HG03558 (cell line): ENCODE results near the gene USP2.
"Not testable (repeated sequence)": the region's sequence is repeated elsewhere in the genome, so short reads cannot be mapped to it uniquely, and the experiment has no call there.

Experiments
- ATAC-seq: cut with Tn5 transposase; IDR thresholded peaks from one replicate; pipeline ENCODE4 v1.9.1; 2021; ENCODE audit warnings: moderate number of reproducible peaks; ENCODE audit not compliant: unreplicated experiment; ENCODE audit errors: extremely low read depth

Gene USP2

DNA sequence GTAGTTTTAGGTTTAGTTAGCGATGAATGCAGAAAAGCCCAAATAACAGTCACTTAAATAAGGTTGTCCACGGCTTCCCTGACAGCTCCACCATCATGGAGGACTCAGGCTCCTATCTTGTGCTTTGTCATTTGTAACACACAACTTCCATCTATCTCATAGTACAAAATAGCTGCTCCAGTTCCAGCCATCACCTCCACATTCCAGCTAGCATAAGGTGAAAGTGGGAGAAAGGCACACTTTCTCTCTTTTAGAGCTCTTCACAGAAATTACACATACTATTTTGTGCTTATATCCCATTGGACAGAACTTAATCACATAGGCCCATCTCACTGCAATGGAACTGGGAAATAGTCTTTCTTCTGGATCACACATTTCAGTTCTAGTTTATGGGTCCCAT, 32.8 kb upstream of the USP2 start:
- no peak for ATAC-seq

DNA sequence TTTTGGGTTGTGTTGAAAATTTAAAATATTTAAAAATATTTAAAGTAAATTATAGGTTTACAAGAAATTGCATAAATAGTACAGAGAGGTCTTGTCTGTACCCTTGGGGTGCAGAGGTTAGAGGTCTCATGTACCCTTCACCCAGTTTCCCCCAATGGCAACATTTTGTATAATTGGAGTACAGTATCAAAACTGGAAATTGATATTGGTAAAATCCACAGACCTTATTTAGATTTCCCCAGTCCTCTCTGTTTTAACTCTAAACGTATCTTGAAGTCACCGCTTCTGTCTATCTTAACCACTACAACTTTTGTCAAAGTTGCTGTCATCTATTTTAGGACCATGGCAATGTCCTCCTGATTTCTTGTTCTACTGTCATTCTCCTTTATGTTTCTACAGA, 30.6 kb upstream of the USP2 start:
- no peak for ATAC-seq

DNA sequence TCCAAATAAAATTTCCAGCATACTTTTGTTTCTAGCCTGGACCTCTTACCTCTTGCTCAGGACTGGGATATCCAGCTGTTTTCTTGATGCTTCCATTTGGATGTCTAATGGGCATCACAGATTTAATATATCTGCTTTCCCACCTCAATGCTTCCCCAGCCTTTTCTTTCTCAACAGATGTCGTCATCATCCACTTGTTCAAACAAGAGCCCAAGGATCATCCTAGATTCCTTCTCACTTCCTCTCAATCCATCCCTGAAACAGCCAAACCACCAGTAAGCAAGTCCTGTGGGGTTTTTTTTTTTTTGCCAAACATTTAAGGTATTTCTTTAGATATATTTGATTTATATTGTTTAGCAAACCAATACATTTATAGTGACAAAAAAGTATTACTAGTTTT, 29.0 kb upstream of the USP2 start:
- no peak for ATAC-seq

DNA sequence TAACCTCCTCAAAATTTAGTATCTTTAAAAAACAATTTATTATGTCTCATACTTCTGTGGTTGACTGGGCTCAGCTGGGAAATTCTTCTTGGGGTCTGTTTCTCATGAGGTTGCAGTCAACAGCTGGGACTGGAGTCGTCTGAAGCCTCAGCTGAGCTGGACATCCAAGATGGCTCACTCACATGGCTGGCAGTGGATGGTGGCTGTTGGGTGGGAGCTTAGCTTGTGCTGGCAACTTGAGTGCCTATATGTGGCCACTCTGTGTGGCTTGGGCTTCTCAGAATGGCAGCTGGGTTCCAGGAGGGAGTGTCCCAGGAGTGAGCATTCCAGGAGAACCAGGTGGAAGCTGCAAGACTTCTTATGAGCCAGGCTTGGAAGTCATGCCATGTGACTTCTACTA, 28.2 kb upstream of the USP2 start:
- ATAC-seq = no peak

DNA sequence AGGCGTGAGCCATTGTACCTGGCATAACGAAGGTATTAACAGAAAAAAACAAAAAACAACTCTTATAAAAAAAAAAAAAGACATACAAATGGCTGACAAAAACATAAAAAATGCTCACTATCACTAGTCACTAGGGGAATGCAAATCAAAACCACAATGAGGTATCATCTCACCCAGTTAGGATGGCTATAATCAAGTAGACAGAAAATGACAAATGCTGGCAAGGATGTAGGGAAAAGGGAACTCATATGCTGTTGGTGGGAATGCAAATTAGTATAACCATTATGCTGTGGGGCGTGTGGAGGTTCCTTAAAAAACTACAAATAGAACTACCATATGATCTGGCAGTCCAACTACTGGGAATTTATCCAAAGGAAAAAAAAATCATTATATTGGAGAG, 24.5 kb upstream of the USP2 start:
- no peak for ATAC-seq

DNA sequence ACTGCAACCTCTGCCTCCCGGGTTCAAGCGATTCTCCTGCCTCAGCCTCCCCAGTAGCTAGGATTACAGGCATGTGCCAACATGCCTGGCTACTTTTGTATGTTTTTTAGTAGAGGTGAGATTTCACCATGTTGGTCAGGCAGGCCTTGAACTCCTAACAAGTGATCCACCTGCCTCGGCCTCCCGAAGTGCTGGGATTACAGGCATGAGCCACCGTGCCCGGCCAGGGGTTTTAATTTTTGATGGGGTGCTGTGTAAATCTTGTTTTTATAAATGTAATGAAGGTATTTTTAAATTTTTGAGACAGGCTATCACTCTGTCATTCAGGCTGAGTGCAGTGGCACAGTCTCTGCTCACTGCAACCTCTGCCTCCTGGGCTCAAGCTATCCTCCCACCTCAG, 24.0 kb upstream of the USP2 start:
- ATAC-seq = not testable (repeated sequence)

DNA sequence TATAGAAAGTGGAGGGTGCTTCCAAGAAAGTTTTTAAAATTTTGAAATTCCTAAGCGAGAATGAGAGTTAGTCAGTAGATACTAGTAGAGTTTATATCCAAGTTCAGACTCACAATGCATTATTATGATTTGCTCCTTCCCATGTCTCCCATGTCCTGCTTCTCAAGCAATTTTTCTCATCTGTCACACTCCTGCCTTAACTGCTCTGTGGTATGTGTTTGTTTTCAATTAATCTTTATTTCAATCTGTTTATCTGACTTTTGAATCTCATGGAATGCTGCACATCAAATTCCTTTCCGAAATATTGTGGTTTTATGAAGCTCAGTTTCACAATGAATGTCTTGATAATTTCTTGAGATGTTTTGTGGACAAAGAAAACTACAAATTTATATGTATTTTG, 23.4 kb upstream of the USP2 start:
- no peak for ATAC-seq

DNA sequence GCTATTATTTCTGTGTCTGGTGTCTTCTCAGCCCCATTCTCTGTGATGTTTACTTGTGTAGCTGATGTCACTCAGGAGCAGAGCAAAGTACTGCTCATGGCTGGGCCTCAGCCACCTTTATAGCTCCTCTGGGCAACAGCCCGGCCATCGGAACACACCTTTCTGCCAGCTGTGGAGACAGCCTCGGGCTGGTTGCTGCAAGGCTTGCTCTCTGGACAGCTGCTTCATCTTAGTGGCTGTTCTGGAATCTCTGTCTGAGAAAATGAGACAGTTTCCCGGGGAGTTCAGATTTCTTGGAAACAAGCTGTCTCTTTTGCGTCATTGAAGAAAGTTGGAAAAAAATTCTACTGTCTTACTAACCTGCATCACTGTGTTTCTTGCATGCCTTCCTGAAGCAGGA, 21.5 kb upstream of the USP2 start:
- ATAC-seq = no peak

DNA sequence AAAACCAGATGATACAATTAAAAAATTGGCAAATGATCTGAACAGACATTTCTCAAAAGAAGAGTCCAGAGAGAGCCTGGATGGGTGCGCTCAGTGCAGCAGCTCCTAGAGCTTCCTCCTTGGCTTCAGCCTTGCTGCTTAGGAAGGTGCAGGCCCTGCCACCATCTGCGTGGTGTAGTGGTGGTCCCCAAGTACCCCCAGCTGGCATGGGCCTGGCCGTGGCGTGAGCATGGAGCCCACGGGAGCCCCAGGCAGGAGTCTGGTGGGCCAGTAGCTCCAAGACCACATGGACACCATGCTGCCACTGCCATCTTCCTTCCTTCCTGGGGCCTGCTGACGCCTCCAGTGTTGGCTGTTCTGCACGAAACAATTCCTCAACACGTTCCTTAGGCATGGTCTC, 21.0 kb upstream of the USP2 start:
- no peak for ATAC-seq

DNA sequence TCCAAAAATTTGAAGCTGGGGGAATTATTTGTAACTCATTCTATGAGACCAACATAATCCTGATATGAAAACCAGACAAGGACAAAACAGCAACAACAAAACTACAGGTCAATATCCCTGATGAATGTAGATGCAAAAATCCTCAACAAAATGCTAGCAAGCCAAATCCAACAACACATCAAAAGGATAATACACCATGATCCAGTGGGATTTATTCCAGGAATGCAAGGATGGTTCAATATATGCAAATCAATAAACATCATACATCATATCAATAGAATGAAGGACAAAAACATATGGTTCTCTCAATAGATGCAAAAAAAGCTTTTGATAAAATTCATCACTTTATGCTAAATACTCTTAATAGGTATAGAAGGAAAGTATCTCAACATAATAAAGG, 19.4 kb upstream of the USP2 start:
- ATAC-seq = no peak

DNA sequence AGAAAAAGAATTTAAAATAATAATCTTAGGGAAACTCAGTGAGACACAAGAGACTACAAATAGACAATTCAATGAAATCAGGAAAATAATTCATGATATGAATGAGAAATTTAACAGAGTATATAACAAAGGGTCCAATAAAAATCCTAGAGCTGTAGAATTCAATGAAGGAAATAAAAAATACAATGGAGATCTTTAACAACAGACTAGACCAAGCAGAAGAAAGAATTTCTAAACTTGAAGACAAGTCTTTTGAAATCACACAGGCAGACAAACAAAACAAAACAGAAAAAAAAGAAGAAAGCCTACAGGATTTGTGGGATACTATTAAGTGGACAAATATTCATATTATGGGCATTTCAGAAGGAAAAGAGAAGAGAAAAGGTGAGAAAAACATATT, 16.2 kb upstream of the USP2 start:
- no peak for ATAC-seq

DNA sequence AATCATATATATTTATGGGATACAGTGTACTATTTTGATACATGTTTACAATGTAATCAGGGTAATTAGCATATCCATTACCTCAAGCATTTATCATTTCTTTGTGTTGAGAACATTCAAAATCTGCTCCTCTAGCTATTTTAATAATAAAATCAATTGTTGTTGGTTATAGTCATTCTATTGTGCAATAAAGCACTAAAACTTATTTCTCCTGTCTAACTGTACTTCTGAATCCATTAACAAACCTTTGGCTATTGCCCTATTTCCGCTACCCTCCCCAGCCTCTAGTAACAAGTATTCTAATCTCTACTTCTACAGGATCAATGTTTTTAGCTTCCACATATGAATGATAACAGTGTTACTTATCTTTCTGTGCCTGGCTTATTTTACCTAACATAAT, 15.3 kb upstream of the USP2 start:
- no peak for ATAC-seq

DNA sequence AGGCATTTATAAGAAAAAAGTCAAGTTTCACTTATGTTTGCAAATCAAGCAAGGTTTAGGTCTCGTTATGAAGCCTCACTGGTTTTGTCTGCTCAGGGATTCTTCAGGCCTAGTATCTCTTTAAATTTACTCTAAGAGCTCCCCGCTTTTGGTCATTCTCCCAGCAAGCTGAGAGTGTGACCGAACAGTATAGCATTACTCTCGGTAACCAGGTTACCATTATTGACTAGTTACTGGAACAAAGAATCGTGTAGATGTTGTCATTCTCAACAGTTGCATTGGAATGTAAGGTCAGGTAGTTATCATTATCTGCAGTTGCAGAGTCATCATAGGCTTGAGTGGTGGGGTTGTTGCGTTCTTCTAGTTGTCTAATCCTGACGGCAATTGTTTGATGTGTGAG, 9.8 kb upstream of the USP2 start:
- no peak for ATAC-seq

DNA sequence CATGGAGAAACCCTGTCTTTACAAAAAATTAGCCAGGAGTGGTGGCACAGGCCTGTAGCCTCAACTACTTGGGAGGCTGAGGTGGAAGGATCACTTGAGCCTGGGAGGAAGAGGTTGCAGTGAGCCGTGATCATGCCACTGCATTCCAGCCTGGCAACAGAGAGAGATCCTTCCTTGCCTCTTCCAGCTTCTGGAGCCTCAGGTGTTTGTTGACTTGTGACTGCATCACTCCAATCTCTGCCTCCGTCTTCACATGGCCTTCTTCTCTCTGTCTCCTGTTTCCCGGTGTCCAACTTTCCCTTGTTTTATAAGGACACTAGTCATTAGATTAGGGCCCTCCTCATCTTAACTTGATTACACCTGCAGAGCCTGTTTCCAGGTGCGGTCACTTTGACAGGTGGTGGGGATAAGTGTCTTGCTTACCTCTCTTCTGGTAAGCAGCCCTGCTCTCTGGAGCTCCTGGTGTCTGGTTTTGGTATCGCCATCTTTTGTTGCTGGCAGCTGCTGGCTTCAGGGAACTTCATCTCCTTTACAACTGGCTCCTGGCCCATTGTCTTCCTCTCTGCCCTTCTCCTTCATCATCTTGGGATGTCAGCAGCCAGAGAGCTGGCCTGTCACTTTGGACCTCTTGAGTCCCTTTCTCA, 8.2 kb upstream of the USP2 start:
- ATAC-seq = no peak

DNA sequence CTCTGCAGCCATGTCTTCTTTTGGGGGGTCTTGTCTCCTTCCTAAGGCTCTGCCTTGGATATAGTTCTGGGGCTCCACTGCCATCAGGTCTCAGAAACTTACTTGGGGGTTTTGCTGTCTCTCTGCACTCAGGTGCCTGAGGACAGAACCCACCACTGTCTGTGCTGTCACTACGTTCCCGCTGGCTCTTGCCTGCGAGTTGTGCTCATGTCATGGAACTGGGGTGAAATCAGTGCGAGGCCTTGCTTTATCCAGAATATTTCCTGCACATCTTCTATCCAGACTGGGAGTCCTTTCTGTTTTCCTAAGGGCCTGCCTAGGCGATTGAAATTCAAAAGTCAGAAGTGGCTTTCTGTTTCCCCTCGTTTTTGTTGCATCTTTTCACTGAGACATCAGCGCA, 6.6 kb upstream of the USP2 start:
- no peak for ATAC-seq

DNA sequence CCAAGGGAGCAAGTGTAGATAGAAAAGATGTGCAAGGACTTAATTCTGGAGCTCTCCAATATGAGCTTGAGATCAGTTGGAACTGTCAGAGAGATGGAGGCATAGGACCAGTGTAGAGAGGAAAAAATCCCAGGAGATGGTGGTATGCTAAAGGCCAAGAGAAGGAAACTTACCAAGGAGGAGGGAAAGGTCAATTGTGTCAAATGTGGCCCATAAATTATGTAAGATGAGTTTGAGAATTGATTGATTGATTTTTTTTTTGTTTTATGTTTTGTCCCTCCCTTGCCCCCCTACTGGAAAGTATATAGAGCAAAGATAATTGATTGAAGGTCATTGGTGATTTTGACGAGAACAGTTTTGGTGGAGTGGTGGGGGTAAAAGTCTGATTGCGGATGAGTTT, 2.8 kb upstream of the USP2 start:
- no peak for ATAC-seq

DNA sequence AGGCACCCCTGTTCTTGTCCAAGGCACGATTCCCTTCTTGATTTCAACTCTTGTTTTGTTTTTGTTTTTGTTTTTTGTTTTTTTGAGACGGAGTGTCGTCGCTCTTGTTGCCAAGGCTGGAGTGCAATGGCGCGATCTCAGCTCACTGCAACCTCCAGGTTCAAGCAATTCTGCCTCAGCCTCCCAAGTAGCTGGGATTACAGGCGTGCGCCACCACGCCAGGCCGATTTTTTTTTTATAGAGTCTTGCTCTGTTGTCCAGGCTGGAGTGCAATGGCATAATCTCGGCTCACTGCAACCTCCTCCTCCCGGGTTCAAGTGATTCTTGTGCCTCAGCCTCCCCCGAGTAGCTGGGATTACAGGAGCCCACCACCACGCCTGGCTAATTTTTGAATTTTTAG, 1.0 kb upstream of the USP2 start:
- not testable (repeated sequence) for ATAC-seq

DNA sequence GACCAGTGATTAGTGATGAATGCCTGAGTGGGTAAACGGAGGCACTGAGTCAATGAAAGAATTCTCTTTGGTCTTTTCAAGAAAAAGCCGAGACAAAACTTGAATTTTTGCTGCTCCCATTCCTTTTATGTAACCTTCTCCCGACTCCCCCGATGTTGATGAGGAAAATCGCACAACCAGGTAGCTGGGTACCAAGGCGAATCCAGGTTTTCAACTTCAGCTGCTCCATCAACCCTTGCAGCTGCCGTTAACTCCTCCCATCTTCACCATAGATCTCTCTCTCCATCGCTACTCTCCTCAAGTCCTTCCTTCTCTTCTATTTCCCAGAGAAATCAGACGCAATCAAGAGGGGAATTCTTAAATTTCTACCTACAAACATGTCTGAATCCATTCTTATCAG, 611 bp upstream of the USP2 start:
- no peak for ATAC-seq

DNA sequence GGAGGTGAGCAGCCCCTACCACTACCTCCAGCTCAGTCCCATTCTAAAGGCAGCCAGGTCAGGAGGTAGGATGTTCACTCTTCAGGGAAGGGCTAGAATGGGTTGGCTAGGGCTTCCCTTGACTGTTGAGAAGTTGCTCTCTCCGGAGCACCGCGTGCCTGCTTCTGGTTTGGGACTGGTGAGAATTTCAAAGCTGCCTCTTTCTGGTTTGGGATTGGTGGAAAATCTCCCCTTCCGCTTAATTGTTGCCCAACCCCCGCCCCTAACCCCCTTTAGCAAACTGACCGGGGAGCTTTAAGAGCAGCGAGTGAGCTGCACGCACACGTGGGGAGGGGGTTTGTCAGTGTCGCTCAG, 686 bp downstream of the USP2 start:
- ATAC-seq = no peak

DNA sequence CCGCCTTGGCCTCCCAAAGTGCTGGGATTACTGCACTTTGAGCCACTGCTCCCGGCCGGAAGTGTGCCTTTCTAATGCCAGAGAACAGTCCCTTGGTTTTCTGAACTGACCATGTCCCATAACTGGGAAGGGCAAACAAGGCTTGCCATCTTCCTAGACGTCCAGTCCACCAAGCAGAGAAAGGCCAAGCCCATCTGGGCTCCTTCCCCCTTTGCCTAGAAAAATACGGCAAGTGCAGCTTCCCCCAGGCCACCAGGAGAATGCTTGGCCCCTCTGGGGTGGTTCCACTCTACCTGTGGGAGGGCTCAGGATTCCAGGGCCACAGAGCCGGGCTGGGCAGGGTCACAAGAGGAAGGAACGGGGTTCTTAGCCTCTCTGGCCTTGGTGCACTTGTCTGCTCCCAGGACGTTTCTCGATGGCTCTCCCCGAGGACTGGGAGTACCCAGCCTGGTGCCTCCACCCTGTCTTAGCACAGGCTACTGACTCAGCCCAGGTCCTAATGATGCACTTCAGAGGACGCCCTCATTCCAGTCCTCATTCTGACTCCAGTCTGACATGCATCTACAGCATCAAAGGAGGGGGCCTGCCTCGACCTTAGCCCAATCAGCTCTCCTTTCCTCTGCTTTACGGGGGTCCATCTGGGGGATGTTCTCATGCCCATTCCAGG, 1.2 kb downstream of the USP2 start:
- ATAC-seq = no peak

DNA sequence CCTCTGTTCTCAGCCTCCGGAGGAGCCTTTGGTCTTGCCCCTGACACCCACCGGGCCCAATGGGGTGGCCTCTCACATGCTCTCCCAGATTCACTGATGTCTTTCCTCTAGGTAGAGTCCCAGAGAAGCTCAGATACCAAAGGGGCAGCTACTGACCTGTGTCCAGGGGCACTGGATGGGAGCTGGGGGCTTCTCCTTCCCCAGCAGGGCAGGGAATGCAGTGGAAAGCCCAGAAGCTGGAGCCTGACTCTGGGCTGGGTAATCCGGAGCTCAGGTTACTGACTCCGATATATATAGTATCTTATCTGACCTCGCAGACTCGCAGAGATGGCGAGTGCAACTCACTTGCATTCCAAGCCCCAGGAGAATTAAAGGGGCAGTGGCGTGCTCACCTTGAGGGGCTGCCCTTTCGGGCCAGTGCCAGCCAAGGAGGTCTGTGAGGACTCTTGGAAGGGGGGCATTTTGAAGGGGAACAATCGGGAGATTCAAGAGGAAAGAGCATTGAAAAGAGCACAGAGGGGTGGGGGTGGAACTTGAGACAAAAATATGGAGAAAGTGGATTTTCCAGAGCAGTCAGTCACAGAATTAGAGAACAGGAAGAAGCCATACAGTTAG, 2.5 kb downstream of the USP2 start:
- ATAC-seq = no peak
